A673 (cell line): ENCODE results near the gene LPP. TPM values are rescaled to one million over a fixed set of nuclear protein-coding genes. Genes with fewer than 3 reads are reported as not detected.

Source experiments
- BruUV-seq: library from RNA; stranded (reverse); fragments of 400-500 nt; replicated peaks from 2 replicates; lab custom pipeline; 2021; lab: Mats Ljungman, UMichigan
- CTCF ChIA-PET: fragments of 300-600 bp; sonication (Branson Sonifier 250); formaldehyde crosslinking; loops from one replicate; lab custom pipeline; 2022; ENCODE audit warnings: antibody characterized with exemption; lab: Charles Lee
- POLR2A ChIA-PET: fragments of 300-600 bp; sonication (Branson Sonifier 250); formaldehyde crosslinking; loops from one replicate; lab custom pipeline; 2022; ENCODE audit warnings: antibody characterized with exemption; ENCODE audit not compliant: low non-redundant PET; lab: Charles Lee
- DNase-seq: peaks from one replicate; pipeline ENCODE4 v3.0.0-alpha.2; 2015; ENCODE audit warnings: low spot score
- H3K27ac ChIP-seq: fragments of 200-600 bp; sonication (generic); 2 replicates; pipeline ENCODE4 v1.5.1; 2016; ENCODE audit warnings: mixed run types, low read depth, mild to moderate bottlenecking, mixed read lengths, antibody characterized with exemption, low read length; ENCODE audit not compliant: poor library complexity, severe bottlenecking
- H3K27me3 ChIP-seq: fragments of 200-600 bp; sonication (generic); replicated peaks from 2 replicates; pipeline ENCODE4 v1.6.1; 2017; ENCODE audit warnings: mixed run types, low read depth, mild to moderate bottlenecking, mixed read lengths, antibody characterized with exemption, low read length; ENCODE audit not compliant: insufficient read depth, poor library complexity
- H3K36me3 ChIP-seq: fragments of 200-600 bp; sonication (generic); 2 replicates; pipeline ENCODE4 v1.6.1; 2016; ENCODE audit warnings: mixed run types, mild to moderate bottlenecking, mixed read lengths, antibody characterized with exemption, low read length; ENCODE audit not compliant: insufficient read depth, poor library complexity, severe bottlenecking
- H3K4me1 ChIP-seq: fragments of 200-600 bp; sonication (generic); 2 replicates; pipeline ENCODE4 v1.6.1; 2017; ENCODE audit warnings: mixed run types, mild to moderate bottlenecking, mixed read lengths, antibody characterized with exemption, low read length; ENCODE audit not compliant: insufficient read depth, poor library complexity, severe bottlenecking
- H3K4me3 ChIP-seq: fragments of 200-600 bp; sonication (generic); 2 replicates; pipeline ENCODE4 v1.5.1; 2016; ENCODE audit warnings: low read depth, mixed run types, mild to moderate bottlenecking, mixed read lengths, low read length; ENCODE audit not compliant: poor library complexity, severe bottlenecking
- H3K9me3 ChIP-seq: fragments of 200-600 bp; sonication (generic); 2 replicates; pipeline ENCODE4 v1.6.1; 2016; ENCODE audit warnings: mixed run types, low read depth, mild to moderate bottlenecking, mixed read lengths, antibody characterized with exemption, low read length; ENCODE audit not compliant: poor library complexity, severe bottlenecking
- EZH2 ChIP-seq: fragments of 200-600 bp; sonication (generic); IDR thresholded peaks from 2 replicates; pipeline ENCODE4 v1.6.1; 2017; ENCODE audit warnings: borderline replicate concordance, low read depth, mild to moderate bottlenecking, mixed read lengths, antibody characterized with exemption, low read length; ENCODE audit not compliant: poor library complexity, severe bottlenecking
- intact Hi-C: fragments of 100-400 bp; cut with micrococcal nuclease; formaldehyde crosslinking; loops from one replicate; pipeline ENCODE4 v1.10.0; 2022; ENCODE audit not compliant: unreplicated experiment
- total RNA-seq: library from RNA; stranded (reverse); gene quantifications from 2 replicates; pipeline ENCODE4 v1.2.3, GENCODE V29; 2021
- TF ChIP-seq, protein P1 (sequence below): fragments of 300-800, 200-600 bp; sonication (generic); conservative IDR thresholded peaks from 2 replicates; pipeline ENCODE4 v1.5.1; 2017; ENCODE audit warnings: low read depth, mild to moderate bottlenecking, antibody characterized with exemption, low read length, moderate library complexity, mixed read lengths

The LPP gene
- total RNA-seq, 1 experiment from 2014 or later, result 39.7 TPM

DNA sequence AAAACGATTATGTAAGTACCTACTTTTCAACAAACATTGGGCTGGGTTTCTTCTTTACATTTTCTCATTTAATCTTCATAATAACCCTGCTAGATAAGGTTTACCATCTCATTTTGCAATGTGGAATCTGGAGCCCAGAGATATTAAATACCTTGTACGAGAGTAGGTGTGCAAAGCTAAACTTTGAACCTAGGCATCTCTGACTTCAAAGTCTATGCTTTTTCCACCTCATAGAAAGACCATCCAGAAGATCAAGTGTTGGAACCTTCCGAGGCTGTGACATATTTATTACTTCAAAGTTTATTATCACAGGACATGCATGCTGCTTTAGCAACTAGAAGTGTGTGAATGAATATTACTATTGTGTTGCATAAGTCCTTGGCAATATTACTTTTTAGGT is 520.6 kb downstream of the LPP start:
- Histone ChIP-seq H3K36me3 (no peaks in the 10 kb centered on the region), H3K9me3 (no peaks in the 10 kb centered on the region), H3K27me3 (no peaks in the 10 kb centered on the region), H3K4me3 (no peak overlapping the region), H3K27ac (no peak overlapping the region), H3K4me1 (peaks cover 15% of the 10 kb centered on the region)
- ChIA-PET CTCF (no interaction called here), POLR2A (no interaction called here)
- no peak for DNase-seq
- intact Hi-C loops, result no loop called here
- no peak for TF ChIP-seq EZH2
- TF ChIP-seq, protein P1, sequence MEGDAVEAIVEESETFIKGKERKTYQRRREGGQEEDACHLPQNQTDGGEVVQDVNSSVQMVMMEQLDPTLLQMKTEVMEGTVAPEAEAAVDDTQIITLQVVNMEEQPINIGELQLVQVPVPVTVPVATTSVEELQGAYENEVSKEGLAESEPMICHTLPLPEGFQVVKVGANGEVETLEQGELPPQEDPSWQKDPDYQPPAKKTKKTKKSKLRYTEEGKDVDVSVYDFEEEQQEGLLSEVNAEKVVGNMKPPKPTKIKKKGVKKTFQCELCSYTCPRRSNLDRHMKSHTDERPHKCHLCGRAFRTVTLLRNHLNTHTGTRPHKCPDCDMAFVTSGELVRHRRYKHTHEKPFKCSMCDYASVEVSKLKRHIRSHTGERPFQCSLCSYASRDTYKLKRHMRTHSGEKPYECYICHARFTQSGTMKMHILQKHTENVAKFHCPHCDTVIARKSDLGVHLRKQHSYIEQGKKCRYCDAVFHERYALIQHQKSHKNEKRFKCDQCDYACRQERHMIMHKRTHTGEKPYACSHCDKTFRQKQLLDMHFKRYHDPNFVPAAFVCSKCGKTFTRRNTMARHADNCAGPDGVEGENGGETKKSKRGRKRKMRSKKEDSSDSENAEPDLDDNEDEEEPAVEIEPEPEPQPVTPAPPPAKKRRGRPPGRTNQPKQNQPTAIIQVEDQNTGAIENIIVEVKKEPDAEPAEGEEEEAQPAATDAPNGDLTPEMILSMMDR, result no peak
- BruUV-seq, result no TSS peak

- no TSS peak for BruUV-seq
- no peak for DNase-seq
Observed at GRCh38 chr3:188677344-188677743, 523.4 kb downstream of the LPP start.

DNA sequence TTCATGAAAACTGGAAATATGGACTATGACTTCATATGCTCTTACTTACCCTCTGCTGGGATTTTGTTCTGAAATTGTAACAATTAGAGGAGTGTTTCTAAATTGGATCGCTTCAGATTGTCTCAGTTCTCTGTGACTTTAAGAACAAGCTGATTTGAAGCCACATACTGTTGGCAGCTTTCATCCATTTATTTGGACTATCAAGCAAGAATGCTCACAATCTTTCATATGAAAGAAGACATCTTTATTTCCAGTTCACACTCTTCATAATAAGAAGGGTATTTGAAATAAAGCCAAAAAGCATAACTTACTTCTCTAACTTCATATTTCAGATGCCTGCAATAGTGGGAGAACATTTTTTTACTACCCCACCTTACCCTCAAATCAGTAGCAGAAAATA is 526.2 kb downstream of the LPP start:
- ChIA-PET POLR2A (no interaction called here), CTCF (no interaction called here)
- BruUV-seq, result no TSS peak

More at GRCh38 chr3:188677344-188677743, 523.4 kb downstream of the LPP start:
- intact Hi-C loops, result no loop called here
- H3K27me3 ChIP-seq, result no peaks in the 10 kb centered on the region
- H3K36me3 ChIP-seq, result no peaks in the 10 kb centered on the region
- no peak for TF ChIP-seq EZH2
- TF ChIP-seq, protein P1, result no peak
- H3K27ac ChIP-seq, result no peak overlapping the region
- H3K4me3 ChIP-seq, result no peak overlapping the region
- no peaks in the 10 kb centered on the region for H3K9me3 ChIP-seq
- POLR2A ChIA-PET, result no interaction called here
- CTCF ChIA-PET, result no interaction called here
- H3K4me1 ChIP-seq, result peaks cover 21% of the 10 kb centered on the region

More for the DNA sequence above, 526.2 kb downstream of the LPP start:
- TF ChIP-seq EZH2, result no peak
- TF ChIP-seq, protein P1, result no peak
- no peak for DNase-seq
- Histone ChIP-seq H3K36me3 (no peaks in the 10 kb centered on the region), H3K9me3 (no peaks in the 10 kb centered on the region), H3K4me1 (peaks cover 6% of the 10 kb centered on the region), H3K27ac (no peak overlapping the region), H3K27me3 (no peaks in the 10 kb centered on the region), H3K4me3 (no peak overlapping the region)
- intact Hi-C loops, result loop anchor here (10.0 kb wide), 1 partner anchor 935 kb away; the partner anchor contains the start of gene BCL6
